Measurements from ENCODE around the gene LRRC17. TPM values are rescaled to one million over a fixed set of nuclear protein-coding genes. Genes with fewer than 3 reads are reported as not detected.
"Not testable (repeated sequence)": the region's sequence is repeated elsewhere in the genome, so short reads cannot be mapped to it uniquely, and the experiment has no call there.

LRRC17 gene
- total RNA-seq, 1 donor from 2014 or later = 1.1 TPM

DNA sequence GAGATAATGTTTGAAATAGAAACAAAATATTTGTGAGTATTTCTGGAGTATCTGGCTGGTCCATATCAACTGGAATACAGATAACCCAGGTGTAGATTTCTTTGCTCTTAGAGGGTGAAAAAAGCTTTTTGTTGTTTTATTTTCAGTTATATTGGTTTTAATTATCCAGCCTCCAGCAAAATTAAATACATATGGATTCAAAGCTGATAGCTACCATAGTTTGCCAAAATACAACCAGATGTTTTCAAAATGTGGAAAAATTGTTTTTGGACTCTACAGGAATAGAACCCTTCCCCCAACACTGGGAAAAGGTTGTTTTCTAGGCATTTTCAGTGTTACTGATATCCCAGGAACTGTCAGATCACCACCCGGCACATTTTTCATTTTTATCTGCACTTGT is 30.1 kb downstream of the LRRC17 start:
- DNase-seq (ENCODE audit: low read depth) = no peak

GRCh38 chr7:102943423-102944169 is 30.8 kb downstream of the LRRC17 start:
- DNase-seq (ENCODE audit: low read depth) = no peak

- no peak for DNase-seq (ENCODE audit: low read depth)
Measured at GRCh38 chr7:102944241-102944640, 31.4 kb downstream of the LRRC17 start.

DNA sequence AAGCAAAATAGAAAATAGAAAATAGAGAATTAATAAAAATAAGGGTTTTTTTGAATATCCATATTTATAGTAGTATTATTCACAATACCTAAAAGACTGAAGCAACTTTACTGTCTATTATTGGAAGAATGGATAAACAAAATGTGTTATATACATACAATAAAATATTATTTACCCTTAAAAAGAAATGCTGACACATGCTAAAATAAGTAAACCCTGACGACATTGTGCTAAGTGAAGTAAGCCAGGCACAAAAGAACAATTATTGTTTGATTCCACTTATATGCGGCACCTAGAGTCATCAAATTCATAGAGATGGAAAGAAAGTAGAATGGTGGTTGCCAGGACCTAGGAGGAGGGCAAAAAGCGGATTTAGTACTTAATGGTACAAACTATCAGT is 39.0 kb downstream of the LRRC17 start:
- no peak for DNase-seq (ENCODE audit: low read depth)

DNA sequence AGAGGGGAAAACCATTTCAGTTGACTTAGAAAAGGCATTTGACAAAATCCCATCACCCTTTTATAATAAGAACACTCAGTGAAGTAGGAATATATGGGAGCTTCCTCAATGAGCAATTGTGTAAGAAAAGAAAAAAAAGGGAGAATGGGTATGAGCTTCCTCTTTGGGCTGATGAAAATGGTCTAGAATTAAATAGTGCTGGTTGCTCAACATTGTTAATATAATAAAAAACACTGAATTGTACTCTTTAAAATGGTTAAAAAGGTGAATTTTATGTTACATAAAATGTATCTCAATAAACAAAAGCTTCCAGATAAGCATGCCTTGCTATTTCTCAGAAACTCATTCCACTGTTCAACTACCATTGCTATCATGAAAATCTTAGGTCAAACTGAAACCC is 40.6 kb downstream of the LRRC17 start:
- DNase-seq (ENCODE audit: low read depth) = no peak

- not testable (repeated sequence) for DNase-seq (ENCODE audit: low read depth)
Measured at GRCh38 chr7:102954359-102954758, 41.6 kb downstream of the LRRC17 start.

DNA sequence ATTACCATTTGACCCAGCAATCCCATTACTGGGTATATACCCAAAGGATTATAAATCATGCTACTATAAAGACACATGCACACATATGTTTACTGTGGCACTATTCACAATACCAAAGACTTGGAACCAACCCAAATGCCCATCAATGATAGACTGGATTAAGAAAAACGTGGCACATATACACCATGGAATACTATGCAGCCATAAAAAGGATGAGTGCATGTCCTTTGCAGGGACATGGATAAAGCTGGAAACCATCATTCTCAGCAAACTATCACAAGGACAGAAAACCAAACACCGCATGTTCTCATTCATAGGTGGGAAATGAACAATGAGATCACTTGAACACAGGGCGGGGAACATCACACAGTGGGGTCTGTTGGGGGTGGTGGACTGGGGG is 45.2 kb downstream of the LRRC17 start:
- not testable (repeated sequence) for DNase-seq (ENCODE audit: low read depth)

DNA sequence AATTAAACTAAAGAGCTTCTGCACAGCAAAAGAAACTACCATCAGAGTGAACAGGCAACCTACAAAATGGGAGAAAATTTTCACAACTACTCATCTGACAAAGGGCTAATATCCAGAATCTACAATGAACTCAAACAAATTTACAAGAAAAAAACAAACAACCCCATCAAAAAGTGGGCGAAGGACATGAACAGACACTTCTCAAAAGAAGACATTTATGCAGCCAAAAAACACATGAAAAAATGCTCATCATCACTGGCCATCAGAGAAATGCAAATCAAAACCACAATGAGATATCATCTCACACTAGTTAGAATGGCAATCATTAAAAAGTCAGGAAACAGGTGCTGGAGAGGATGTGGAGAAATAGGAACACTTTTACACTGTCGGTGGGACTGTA is 49.2 kb downstream of the LRRC17 start:
- DNase-seq (ENCODE audit: low read depth) = not testable (repeated sequence)

GRCh38 chr7:102966465-102966864 is 53.7 kb downstream of the LRRC17 start:
- no peak for DNase-seq (ENCODE audit: low read depth)

DNA sequence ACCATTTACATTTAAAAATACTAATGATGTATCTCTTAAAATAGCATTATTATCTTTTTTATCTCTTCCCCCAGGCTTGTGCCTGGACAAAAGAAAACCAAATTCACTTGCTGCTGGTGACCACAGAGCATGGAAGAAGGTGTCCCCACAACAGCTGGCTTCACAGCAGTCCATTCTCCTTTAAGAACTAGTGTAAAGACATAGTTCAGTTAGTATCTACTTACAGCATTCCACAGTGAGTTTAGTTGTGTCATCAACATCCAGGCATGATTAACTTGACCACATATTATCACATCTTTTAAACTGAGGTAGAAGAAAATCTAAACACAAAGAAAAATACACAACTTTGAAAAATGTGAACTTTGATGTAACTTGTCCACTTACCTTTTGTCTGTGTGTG is 55.0 kb downstream of the LRRC17 start:
- DNase-seq (ENCODE audit: low read depth) = peak; percentile 50

DNA sequence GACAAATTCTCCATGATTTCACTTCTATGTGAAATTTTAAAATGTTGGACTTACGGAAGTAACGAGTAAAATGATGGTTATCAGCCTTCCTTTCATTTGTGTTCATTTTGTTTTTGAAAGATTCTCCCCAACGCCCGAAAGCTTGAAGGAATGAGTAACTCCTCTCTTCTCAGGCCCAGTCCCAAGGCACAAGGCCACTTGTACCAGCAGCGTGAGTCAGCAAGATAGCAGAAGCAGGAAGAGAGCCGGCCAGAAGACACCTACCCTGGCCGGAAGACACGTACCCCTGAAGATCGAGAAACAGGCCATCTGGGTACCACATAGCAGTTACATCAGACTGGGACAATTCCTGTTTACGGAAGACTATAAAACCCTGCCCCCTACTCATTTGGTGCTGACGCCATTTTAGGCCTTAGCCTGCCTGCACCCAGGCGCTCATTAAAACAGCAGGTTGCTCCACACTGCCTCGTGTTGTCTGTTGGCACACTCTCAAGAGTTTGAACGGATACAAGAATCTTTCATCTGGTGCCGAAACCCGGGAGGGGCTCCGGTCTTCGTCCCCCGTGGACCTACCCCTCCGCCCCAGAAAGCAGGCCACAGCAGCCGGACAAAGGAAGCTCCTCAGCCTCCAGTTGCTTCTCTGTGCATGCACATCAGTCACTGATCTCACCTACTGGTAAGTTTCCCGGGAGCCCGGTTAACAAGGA is 60.4 kb downstream of the LRRC17 start:
- DNase-seq (ENCODE audit: low read depth) = no peak

- DNase-seq (ENCODE audit: low read depth) = no peak
Measured at GRCh38 chr7:102974366-102975236, 61.8 kb downstream of the LRRC17 start.

DNA sequence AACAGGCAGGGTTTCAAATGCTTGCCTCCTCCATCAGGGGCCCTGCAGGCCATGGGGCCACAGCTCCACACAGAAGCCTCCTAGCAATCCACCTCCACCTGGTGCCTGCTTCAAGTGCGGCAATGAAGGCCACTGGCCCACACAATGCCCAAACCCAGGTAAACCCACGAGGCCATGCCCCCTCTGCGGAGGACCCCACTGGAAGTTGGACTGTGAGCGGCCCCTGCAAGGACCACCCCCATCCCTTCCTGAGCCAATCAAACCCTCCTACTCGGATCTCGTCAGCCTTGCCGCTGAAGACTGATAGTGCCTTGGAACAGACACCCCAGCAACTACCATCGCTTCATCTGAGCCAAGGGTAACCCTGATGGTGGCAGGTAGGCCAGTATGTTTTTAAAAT is 63.1 kb downstream of the LRRC17 start:
- DNase-seq (ENCODE audit: low read depth) = no peak

DNA sequence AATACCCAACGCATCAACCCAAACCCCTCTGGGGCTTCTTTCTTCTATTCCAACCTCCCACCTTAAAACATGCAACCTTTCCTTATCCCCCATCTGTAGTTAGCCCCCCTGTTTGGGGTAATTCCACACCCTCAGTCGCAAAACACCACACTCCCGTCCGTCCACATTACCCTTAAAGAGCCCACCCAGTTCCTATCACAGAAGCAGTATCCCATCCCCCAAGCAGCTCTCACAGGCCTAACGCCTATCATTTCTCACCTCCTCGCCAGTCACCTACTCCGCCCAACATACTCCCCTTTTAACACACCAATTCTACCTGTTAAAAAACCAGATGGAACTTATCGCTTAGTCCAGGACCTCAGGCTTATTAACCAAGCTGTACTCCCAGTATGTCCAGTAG is 63.7 kb downstream of the LRRC17 start:
- DNase-seq (ENCODE audit: low read depth) = no peak

GRCh38 chr7:102977586-102977985 is 64.8 kb downstream of the LRRC17 start:
- not testable (repeated sequence) for DNase-seq (ENCODE audit: low read depth)

- peak; percentile 41 for DNase-seq (ENCODE audit: low read depth)
Measured at GRCh38 chr7:102978284-102978683, 65.5 kb downstream of the LRRC17 start.

GRCh38 chr7:102979670-102980069 is 66.9 kb downstream of the LRRC17 start:
- DNase-seq (ENCODE audit: low read depth) = no peak

GRCh38 chr7:102981451-102981850 is 68.7 kb downstream of the LRRC17 start:
- DNase-seq (ENCODE audit: low read depth) = no peak

DNA sequence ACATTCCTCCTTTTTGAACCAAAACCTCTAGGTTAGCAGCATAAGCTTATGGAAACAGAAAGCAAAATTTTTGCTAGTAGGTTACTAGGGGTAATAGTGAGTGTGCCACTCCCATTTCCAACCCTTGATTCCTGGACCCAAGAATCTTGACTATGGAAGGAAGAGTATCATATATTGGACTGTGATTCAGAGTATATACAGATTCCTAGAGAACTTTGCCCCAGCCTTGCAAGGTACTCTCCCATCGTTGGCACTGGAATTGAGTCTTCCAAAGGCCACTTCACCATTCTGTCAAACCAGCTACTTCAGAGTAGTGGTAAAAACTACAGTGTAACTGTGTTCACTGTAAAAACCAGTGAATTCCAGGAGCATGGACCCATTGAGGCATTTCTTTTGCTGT is 69.4 kb downstream of the LRRC17 start:
- no peak for DNase-seq (ENCODE audit: low read depth)

DNA sequence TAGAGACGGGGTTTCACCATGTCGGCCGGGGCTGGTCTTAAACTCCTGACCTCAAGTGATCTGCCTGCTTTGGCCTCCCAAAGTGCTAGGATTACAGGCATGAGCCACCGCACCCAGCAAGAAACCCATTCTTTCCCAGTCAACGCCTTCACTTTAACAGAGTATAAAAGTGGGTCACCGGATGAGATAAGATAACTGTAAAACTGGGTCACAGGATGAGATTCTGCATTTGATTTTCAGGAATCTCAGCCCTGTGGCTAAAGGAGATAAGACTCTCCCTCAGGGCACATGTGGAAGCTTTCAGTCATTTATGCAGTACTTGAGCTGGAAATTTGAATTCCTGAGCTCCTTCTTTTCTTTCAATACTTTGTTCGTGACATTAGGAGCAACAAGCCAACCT is 70.8 kb downstream of the LRRC17 start:
- no peak for DNase-seq (ENCODE audit: low read depth)

DNA sequence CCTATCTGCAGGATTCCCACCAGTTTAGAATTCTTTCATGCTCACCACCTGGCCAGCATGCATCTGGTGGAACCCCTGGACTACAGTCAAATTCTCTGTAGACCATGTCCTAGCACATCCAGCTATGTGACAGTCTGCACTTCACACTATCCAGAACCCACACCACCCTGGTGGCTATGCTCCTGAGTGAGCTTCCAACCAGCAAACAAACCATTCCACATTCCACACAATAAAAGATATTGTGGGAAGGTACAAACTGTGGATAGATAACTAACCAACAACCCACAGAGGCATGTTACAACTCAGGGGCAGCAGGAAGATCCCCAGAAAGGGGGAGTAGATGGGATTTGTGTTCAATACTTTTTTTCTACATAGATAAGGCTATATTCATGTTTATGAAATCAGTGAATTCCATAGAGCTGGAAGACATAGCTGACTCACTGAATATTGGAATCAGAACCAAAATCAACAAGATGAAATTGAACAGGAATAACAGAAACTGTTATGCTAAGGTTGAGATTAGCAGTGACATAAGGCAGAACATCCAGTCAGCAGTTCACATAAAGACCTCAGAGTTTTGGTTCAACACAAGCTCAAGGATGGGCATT is 72.5 kb downstream of the LRRC17 start:
- no peak for DNase-seq (ENCODE audit: low read depth)

DNA sequence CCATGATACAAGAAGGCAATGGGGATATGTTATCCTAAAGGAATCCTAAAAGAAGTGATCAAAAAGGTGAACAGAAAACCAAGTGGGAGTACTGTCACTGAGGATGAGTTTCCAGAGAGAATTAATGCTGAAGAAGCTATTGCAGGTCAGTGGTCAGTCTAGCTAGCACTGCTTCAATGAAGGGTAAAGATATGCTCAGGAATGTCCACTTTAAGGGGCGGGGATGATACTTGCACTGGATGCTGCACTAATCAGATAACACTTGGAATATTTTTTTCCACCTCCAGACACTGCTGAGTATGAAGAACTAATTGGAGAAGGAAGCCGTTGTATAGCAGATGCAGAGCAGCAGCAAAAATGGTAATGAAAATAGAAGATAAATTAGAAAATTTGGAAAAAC is 75.3 kb downstream of the LRRC17 start:
- no peak for DNase-seq (ENCODE audit: low read depth)

Measured in renal cortical epithelial cell (primary cell).